OCI-LY7 (cell line): ENCODE measurements around the gene SLC9C1. TPM values are rescaled to one million over a fixed set of nuclear protein-coding genes. Genes with fewer than 3 reads are reported as not detected.

Experiments
- BruUV-seq: library from RNA; stranded (reverse); fragments of 400-500 nt; replicated peaks from 2 replicates; lab custom pipeline; 2021; lab: Mats Ljungman, UMichigan
- CTCF ChIA-PET: fragments of 300-600 bp; sonication (Branson Sonifier 250); formaldehyde crosslinking; loops from one replicate; lab custom pipeline; 2022; ENCODE audit warnings: antibody characterized with exemption; ENCODE audit not compliant: unreplicated experiment; lab: Charles Lee
- POLR2A ChIA-PET: fragments of 300-600 bp; sonication (Branson Sonifier 250); formaldehyde crosslinking; loops from one replicate; lab custom pipeline; 2022; ENCODE audit warnings: antibody characterized with exemption; lab: Charles Lee
- DNase-seq: peaks from one replicate; pipeline ENCODE4 v3.0.0-alpha.2; 2015; ENCODE audit warnings: low spot score
- H2AFZ ChIP-seq: fragments of 200-600 bp; sonication (generic), shearing (Covaris generic); 2 replicates; pipeline ENCODE4 v1.6.1; 2014; ENCODE audit warnings: mild to moderate bottlenecking, antibody characterized with exemption, low read length, moderate library complexity
- H3K27ac ChIP-seq: fragments of 200-600 bp; sonication (generic); 2 replicates; pipeline ENCODE4 v1.5.1; 2014; ENCODE audit warnings: mixed run types, low read depth, mild to moderate bottlenecking, moderate library complexity, low read length, inconsistent platforms; ENCODE audit not compliant: poor library complexity, severe bottlenecking
- H3K36me3 ChIP-seq: fragments of 200-600 bp; sonication (generic); 2 replicates; pipeline ENCODE4 v1.6.1; 2014; ENCODE audit warnings: mild to moderate bottlenecking, antibody characterized with exemption, low read length, moderate library complexity, mixed read lengths; ENCODE audit not compliant: insufficient read depth
- H3K4me1 ChIP-seq: fragments of 200-600 bp; sonication (generic); 2 replicates; pipeline ENCODE4 v1.5.1; 2014; ENCODE audit warnings: mild to moderate bottlenecking, low read length; ENCODE audit not compliant: insufficient read depth, poor library complexity, severe bottlenecking
- H3K4me2 ChIP-seq: fragments of 200-600 bp; sonication (generic); 2 replicates; pipeline ENCODE4 v1.6.1; 2014; ENCODE audit warnings: mild to moderate bottlenecking, low read length
- H3K4me3 ChIP-seq: fragments of 200-600 bp; sonication (generic); 2 replicates; pipeline ENCODE4 v1.5.1; 2014; ENCODE audit warnings: mild to moderate bottlenecking, low read depth, low read length; ENCODE audit not compliant: poor library complexity, severe bottlenecking
- H3K79me2 ChIP-seq: fragments of 200-600 bp; sonication (generic); 2 replicates; pipeline ENCODE4 v1.6.1; 2016; ENCODE audit warnings: low read depth, mild to moderate bottlenecking, low read length, moderate library complexity, mixed read lengths; ENCODE audit not compliant: insufficient read depth
- H3K9me2 ChIP-seq: fragments of 200-600 bp; sonication (generic); 2 replicates; pipeline ENCODE4 v1.6.1; 2016; ENCODE audit warnings: mild to moderate bottlenecking, low read length, mixed read lengths; ENCODE audit not compliant: insufficient read depth
- H3K9me3 ChIP-seq: fragments of 200-600 bp; sonication (generic); 2 replicates; pipeline ENCODE4 v1.6.1; 2014; ENCODE audit warnings: mild to moderate bottlenecking, mixed run types, low read length, mixed read lengths
- H4K20me1 ChIP-seq: fragments of 200-600 bp; sonication (generic); 2 replicates; pipeline ENCODE4 v1.6.1; 2014; ENCODE audit warnings: mild to moderate bottlenecking, antibody characterized with exemption, low read length, moderate library complexity, mixed read lengths; ENCODE audit not compliant: insufficient read depth
- EZH2phosphoT487 ChIP-seq: fragments of 200-600 bp; sonication (generic); IDR thresholded peaks from 2 replicates; pipeline ENCODE4 v1.6.1; 2018; ENCODE audit warnings: low read depth, borderline replicate concordance, mild to moderate bottlenecking, mixed run types, antibody characterized with exemption, low read length, moderate library complexity, mixed read lengths
- intact Hi-C: fragments of 100-400 bp; cut with micrococcal nuclease; formaldehyde crosslinking; loops from one replicate; pipeline ENCODE4 v1.10.0; 2022; ENCODE audit not compliant: unreplicated experiment
- total RNA-seq, 2 experiments: library from RNA; depleted of rRNA in 1 of 2; stranded (reverse); fragments of >200 nt in 1 of 2; shearing (Covaris generic) in 1 of 2; gene quantifications; 2 replicates each; pipeline ENCODE4 v1.2.3, GENCODE V29; 2014 to 2022
- TF ChIP-seq, protein P1 (sequence below): fragments of 200-600 bp; sonication (generic); conservative IDR thresholded peaks from 2 replicates; pipeline ENCODE4 v1.5.1; 2014; ENCODE audit warnings: mild to moderate bottlenecking, antibody characterized with exemption, low read length, moderate library complexity, mixed read lengths

Gene SLC9C1
- total RNA-seq, 2 experiments from 2014 or later: not detected

DNA sequence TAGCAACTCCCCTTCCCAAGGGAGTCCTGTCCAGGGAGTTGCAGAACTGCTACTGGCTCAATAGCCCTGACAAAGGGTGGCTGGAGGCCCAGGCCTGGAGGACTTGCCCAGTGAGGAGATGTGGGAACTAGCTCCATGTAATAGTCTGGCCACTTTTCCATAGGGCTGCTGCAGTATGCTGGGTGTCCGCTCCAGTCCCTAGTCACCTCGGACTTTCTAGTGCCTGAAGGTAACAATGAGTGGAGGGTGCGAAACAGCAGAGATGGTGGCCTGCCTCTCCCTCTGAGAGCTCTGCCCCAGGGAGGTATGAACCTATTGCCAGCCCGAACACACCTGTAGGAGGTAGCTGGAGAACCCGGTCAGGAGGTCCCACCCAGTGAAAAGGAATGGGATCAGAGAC is 119.0 kb downstream of the SLC9C1 start:
- BruUV-seq: no TSS peak
- no peak overlapping the region for H3K4me2 ChIP-seq
- no peaks in the 10 kb centered on the region for H3K9me2 ChIP-seq
- no peak overlapping the region for H3K4me3 ChIP-seq
- intact Hi-C loops: no loop called here
- no peaks in the 10 kb centered on the region for H4K20me1 ChIP-seq
- CTCF ChIA-PET: no interaction called here
- no peaks in the 10 kb centered on the region for H3K36me3 ChIP-seq
- H3K4me1 ChIP-seq: no peaks in the 10 kb centered on the region
- no peak overlapping the region for H3K27ac ChIP-seq
- TF ChIP-seq EZH2phosphoT487: no peak
- TF ChIP-seq, protein P1, sequence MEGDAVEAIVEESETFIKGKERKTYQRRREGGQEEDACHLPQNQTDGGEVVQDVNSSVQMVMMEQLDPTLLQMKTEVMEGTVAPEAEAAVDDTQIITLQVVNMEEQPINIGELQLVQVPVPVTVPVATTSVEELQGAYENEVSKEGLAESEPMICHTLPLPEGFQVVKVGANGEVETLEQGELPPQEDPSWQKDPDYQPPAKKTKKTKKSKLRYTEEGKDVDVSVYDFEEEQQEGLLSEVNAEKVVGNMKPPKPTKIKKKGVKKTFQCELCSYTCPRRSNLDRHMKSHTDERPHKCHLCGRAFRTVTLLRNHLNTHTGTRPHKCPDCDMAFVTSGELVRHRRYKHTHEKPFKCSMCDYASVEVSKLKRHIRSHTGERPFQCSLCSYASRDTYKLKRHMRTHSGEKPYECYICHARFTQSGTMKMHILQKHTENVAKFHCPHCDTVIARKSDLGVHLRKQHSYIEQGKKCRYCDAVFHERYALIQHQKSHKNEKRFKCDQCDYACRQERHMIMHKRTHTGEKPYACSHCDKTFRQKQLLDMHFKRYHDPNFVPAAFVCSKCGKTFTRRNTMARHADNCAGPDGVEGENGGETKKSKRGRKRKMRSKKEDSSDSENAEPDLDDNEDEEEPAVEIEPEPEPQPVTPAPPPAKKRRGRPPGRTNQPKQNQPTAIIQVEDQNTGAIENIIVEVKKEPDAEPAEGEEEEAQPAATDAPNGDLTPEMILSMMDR: no peak
- no peaks in the 10 kb centered on the region for H3K79me2 ChIP-seq
- POLR2A ChIA-PET: no interaction called here
- H2AFZ ChIP-seq: no peak overlapping the region
- no peak for DNase-seq
- H3K9me3 ChIP-seq: no peaks in the 10 kb centered on the region

DNA sequence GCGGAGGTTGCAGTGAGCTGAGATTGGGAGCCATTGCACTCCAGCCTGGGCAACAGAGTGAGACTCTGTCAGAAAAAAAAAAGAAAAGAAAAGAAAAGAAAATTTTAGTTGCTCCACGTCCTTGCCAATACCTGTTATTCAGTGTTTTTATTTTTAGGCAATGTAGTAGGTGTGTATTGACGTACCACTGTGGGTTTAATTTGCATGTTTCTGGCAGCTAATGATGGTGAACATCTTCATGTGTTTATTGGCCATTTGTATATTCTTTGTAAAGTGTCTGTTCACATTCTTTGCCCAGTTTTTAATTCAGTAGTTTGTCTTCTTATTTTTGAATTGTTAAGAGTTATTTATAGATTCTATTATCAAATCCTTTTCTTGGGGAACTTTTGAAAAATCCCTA is 122.9 kb downstream of the SLC9C1 start:
- H4K20me1 ChIP-seq: no peaks in the 10 kb centered on the region
- CTCF ChIA-PET: no interaction called here
- intact Hi-C loops: no loop called here

DNA sequence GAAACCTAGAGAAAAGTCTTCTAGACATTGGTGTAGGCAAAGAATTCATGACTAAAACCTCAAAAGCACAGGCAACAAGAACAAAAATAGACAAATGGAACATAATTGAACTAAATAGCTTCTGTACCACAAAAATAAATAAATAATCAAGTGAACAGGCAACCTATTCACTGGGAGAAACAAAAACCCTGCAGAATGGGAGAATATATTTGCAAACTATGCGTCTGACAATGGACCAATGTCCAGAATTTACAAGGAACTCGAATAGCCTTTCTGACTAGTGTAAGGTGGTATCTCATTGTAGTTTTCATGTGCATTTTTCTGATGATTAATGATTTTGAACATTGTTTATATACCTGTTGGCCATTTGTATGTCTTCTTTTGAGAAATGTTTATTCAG is 124.0 kb downstream of the SLC9C1 start:
- no peak overlapping the region for H3K27ac ChIP-seq
- H3K9me2 ChIP-seq: no peaks in the 10 kb centered on the region
- no peak overlapping the region for H3K4me3 ChIP-seq
- BruUV-seq: no TSS peak
- intact Hi-C loops: no loop called here
- H3K9me3 ChIP-seq: no peaks in the 10 kb centered on the region
- H3K4me1 ChIP-seq: peaks cover 11% of the 10 kb centered on the region
- ChIA-PET POLR2A (no interaction called here), CTCF (no interaction called here)
- no peaks in the 10 kb centered on the region for H3K79me2 ChIP-seq
- no peak overlapping the region for H2AFZ ChIP-seq
- TF ChIP-seq, protein P1: no peak
- TF ChIP-seq EZH2phosphoT487: no peak
- no peaks in the 10 kb centered on the region for H3K36me3 ChIP-seq
- H4K20me1 ChIP-seq: no peaks in the 10 kb centered on the region
- DNase-seq: no peak
- H3K4me2 ChIP-seq: no peak overlapping the region

More for the DNA sequence above, 122.9 kb downstream of the SLC9C1 start:
- Histone ChIP-seq H2AFZ (no peak overlapping the region), H3K4me1 (peaks cover 11% of the 10 kb centered on the region), H3K4me3 (no peak overlapping the region), H3K9me2 (no peaks in the 10 kb centered on the region), H3K27ac (no peak overlapping the region), H3K36me3 (no peaks in the 10 kb centered on the region), H3K9me3 (no peaks in the 10 kb centered on the region), H3K79me2 (no peaks in the 10 kb centered on the region), H3K4me2 (no peak overlapping the region)
- no peak for DNase-seq
- TF ChIP-seq, protein P1: no peak
- BruUV-seq: no TSS peak
- POLR2A ChIA-PET: interaction anchor here (0.6 kb wide), 2 partner anchors 25 to 57 kb away, joined by 3 to 5 read pairs; no protein-coding TSS in a partner anchor
